ENCODE measurements around the gene SYT14.
"Not testable (repeated sequence)": the region's sequence is repeated elsewhere in the genome, so short reads cannot be mapped to it uniquely, and the experiment has no call there.

SYT14 gene

DNA sequence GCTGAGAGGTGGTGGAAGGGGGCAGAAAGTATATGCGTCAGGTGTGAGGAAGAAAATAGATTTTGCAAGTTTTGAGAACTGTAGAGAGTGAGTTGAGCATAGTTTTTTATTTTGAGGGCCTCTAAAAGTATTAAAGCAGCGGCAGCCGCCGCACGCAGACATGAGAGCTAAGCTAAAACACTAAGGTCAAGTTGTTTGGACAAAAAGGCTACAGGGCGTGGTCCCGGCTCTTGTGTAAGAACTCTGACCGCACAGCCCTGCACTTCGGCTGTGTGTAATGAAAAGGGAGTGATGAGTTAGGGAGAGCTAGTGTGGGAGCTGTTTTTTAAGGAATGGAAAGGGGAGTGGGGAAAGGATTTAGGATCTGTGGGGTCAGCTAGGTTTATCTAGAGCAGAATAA lies 174.9 kb downstream of the SYT14 start:
- not testable (repeated sequence) for DNase-seq (ENCODE audit: low read depth, low spot score)

DNA sequence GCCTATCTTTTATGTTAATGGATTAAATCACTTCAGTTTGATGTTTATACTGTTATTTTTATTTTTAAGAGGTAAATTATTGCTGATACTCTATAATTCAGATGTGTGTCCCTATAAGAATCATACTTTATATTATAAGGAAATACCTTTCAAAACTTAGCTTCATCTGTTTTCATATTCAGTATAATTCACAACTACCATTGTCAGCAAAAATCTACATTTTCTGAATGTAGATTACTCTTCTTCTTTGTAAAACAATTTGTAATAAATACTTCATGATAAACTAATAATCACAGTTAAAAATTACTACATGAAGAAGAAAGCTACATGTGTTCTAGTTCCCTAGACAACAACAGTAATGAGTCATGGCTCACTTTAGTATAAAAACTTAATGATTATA lies 179.2 kb downstream of the SYT14 start:
- DNase-seq (ENCODE audit: low read depth, low spot score), result no peak

DNA sequence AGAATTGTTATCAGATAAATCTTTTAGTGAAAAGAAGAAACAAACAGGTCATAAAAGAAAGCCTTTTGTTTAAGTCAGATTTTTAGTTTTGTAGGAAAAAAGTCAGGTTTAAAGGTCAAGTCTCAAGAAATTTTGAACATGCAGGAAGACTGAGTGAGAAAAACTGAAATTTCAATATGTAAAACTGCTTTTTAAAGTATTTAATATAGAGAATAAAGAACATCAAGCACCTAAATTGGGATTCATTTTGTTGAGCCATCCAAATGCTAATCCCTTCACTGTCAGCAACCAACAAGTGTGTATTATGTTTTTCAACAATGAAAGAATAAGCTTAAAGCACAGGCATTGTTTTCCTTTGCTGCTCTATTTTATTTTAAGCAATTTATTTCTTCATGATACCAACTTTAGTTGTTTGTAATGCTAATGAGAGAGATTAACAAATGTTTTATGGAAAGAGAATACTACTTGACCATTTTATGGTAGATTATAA lies 179.7 kb downstream of the SYT14 start:
- no peak for DNase-seq (ENCODE audit: low read depth, low spot score)

GRCh38 chr1:210123383-210123782 lies 185.4 kb downstream of the SYT14 start:
- no peak for DNase-seq (ENCODE audit: low read depth, low spot score)

GRCh38 chr1:210123924-210124589 lies 186.0 kb downstream of the SYT14 start:
- no peak for DNase-seq (ENCODE audit: low read depth, low spot score)

- DNase-seq (ENCODE audit: low read depth, low spot score), result no peak
Measured at GRCh38 chr1:210124736-210125135, 186.7 kb downstream of the SYT14 start.

GRCh38 chr1:210125143-210125542 lies 187.1 kb downstream of the SYT14 start:
- DNase-seq (ENCODE audit: low read depth, low spot score), result no peak

DNA sequence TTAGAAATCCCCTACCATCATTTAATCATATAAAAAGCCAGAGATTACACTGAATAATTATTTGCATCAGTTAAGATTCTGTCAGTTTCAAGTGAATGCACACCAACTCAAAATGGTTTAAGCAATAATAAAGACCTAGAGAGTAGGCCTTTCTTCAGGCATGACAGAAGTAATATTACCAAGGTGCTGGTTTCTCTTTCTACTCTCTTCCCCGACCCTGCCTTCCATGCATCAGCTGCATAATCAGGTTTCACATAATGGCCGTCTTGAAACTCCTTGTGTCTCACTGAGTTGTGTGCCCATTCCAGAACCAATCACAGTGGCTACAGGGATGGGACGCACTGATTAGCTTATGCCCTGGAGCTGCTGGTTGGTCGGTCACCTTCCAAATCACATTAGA lies 191.1 kb downstream of the SYT14 start:
- DNase-seq (ENCODE audit: low read depth, low spot score), result no peak

GRCh38 chr1:210129759-210130158 lies 191.7 kb downstream of the SYT14 start:
- no peak for DNase-seq (ENCODE audit: low read depth, low spot score)

DNA sequence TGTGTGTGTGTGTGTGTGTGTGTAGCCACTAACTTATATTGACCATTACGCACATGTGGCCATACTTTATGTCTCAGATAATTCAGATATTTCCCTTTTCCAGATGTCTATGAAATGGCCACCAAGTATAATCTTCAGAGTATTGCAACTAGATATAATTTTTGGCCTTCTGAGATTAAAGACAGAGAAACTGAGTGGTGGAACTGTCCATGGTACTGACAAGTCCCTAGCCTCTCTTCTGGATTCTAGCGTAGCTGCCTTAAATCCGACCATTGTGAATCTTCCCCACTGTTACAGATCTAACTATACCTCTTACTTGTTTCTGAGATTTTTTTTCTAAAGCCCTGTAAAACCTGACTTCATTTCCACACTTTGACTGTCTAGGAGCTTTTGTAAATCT lies 194.6 kb downstream of the SYT14 start:
- no peak for DNase-seq (ENCODE audit: low read depth, low spot score)

DNA sequence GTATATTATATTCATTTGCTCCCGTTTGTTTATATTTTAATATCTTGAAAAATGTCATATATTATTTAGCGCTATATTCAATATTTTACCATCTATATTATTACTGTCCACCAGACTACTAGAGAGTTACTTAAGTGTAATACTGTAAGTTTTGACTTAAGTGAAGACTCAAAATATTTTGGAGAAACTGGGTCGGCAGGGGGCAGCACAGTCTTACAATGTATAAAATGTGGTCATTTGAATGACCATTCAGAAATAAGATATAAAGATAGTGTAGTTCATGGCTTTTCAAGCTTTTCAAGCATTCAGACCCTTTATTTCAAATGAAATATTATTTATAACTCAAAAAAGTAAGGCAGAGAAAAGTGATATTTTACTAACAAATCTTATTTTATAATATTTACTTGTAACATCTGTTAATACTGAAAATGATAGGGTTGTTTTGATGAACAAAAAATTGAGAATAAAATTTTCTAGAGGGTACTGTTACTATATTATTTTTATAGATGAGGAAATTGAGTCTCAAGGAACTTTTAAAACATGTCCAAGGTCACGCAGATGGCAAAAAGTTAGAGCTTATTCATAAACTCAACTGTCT lies 205.5 kb downstream of the SYT14 start:
- no peak for DNase-seq (ENCODE audit: low read depth, low spot score)

DNA sequence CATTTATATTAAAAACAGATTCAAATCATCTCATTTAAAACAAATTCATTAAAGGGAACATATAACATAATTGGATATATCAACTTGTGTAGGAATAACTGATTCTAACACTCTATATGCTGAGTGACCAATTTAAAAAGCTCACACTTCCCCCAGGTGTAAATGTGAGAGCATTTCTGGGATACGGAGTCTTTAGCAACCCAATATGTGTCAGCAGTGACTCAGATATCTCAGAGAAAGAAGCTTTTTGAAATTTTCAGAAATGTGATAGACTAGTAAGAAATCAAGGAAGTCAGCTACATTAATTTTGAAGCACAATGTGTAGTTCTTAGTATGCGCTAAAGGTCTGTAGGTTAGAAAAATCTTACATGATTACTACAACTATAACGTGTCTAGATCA lies 206.7 kb downstream of the SYT14 start:
- no peak for DNase-seq (ENCODE audit: low read depth, low spot score)

- no peak for DNase-seq (ENCODE audit: low read depth, low spot score)
Measured at GRCh38 chr1:210151052-210151672, 213.1 kb downstream of the SYT14 start.

- no peak for DNase-seq (ENCODE audit: low read depth, low spot score)
Measured at GRCh38 chr1:210159211-210159610, 221.2 kb downstream of the SYT14 start.

GRCh38 chr1:210170220-210170619 lies 232.2 kb downstream of the SYT14 start:
- no peak for DNase-seq (ENCODE audit: low read depth, low spot score)

- no peak for DNase-seq (ENCODE audit: low read depth, low spot score)
Measured at GRCh38 chr1:210174133-210174532, 236.1 kb downstream of the SYT14 start.

DNA sequence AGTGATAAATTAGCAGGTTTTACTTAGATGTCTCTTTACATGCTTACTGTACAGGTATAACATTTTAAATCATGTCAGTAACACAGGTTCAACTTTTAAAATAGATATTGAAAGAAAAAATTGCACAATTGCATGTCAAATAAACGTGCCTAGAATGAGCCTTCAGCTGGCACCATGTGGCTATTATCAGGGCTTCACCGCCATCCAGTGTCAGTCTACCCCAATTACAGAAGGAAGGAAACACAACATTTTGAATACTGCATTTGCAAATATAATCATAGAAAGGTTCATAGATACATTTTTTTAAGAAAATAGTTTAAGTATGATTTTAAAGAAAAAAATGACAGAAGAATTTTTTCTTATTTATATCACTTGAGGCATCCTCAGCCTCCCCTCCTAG lies 247.0 kb downstream of the SYT14 start:
- no peak for DNase-seq (ENCODE audit: low read depth, low spot score)

DNA sequence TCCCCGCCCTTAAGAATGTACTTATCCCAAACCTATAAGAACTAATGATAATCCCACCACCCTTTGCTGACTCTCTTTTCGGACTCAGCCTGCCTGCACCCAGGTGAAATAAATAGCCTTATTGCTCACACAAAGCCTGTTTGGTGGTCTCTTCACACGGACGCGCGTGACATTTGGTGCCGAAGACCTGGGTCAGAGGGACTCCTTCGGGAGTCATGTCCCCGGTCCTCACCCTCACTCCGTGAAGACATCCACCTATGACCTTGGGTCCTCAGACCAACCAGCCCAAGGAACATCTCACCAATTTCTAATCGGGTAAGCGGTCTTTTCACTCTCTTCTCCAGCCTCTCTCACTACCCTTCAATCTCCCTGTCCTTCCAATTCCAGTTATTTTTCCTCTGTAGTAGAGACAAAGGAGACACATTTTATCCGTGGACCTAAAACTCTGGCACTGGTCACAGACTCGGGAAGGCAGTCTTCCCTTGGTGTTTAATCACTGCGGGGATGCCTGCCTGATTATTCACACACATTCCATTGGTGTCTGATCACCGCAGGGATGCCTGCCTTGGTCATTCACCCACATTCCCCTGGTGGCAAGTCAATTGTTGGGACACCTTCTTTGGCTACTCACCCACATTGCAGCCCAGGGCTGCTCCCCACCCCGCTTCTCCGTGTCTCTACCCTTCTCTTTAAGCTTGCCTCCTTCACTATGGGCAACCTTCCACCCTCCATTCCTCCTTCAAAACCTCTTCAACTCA lies 250.0 kb downstream of the SYT14 start:
- DNase-seq (ENCODE audit: low read depth, low spot score), result not testable (repeated sequence)

DNA sequence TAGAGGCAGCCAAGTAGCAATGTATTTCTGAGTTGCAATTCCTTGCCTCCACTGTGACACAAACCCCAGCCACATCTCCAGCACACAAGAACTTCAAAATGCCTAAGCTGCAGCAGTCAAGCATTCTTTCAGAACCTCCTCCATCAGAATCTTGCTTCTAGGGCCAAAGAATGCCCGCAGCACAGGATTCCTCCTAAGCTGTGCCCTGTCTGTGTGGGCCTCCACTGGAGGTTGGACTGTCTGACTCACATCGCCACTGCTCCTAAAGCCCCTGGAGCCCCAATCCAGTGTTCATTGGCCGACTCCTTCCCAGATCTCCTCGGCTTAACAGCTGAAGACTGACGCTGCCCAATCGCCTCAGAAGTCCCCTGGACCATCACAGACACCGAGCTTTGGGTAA lies 251.4 kb downstream of the SYT14 start:
- no peak for DNase-seq (ENCODE audit: low read depth, low spot score)

DNA sequence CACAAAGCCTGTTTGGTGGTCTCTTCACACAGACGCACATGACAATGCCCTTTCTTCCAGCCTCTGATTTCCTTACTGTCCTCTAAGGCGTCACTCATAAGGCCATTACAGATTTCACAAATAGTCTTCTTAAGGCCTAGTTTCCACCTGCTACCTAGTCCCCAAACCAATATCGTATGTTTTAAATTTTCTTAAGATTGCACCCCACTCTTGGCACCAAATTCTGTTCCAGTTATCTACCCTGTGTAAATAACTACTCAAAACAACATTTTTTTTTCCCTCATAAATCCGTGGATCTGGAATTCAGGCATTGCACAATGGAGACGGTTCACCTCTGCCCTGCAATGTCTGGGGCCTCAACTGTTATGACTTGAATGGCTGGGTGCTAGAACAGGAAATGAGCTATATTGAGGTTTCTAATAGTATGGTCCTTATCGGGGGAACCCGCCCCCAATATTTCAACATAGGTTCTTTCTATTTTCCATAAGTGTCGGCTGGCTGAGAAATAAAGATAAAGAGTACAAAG lies 257.7 kb downstream of the SYT14 start:
- DNase-seq (ENCODE audit: low read depth, low spot score), result no peak

GRCh38 chr1:210196266-210196665 lies 258.2 kb downstream of the SYT14 start:
- not testable (repeated sequence) for DNase-seq (ENCODE audit: low read depth, low spot score)

GRCh38 chr1:210198840-210199239 lies 260.8 kb downstream of the SYT14 start:
- DNase-seq (ENCODE audit: low read depth, low spot score), result no peak

Measured in activated naive CD8-positive, alpha-beta T cell treated with anti-CD3 and anti-CD28 coated beads, Interleukin-2, amount 50 U/mL, for 16 hours (primary cell).